ENCODE measurements around the gene CDK4. TPM values are rescaled to one million over a fixed set of nuclear protein-coding genes. Genes with fewer than 3 reads are reported as not detected.

The CDK4 gene
- total and polyA plus RNA-seq, 4 donors = 28.1 to 69.1 (median 38.2) TPM

GRCh38 chr12:57755454-57756372 lies 3.6 kb upstream of the CDK4 start (continued):
- TF ChIP-seq MAX (IDR thresholded peaks at IDR 0.05) (no peak), TAF1 (conservative IDR thresholded peaks at IDR 0.05) (no peak), HNF4A (conservative IDR thresholded peaks at IDR 0.05) (no peak), EGR1 (IDR thresholded peaks at IDR 0.05; ENCODE audit: low read depth in 2 of 2) (no peak), RAD21 (IDR thresholded peaks at IDR 0.05) (no peak), SP1 (IDR thresholded peaks at IDR 0.05) (no peak), FOXA1 (IDR thresholded peaks at IDR 0.05) (no peak), GABPA (IDR thresholded peaks at IDR 0.05 in 1 of 2, conservative IDR thresholded peaks at IDR 0.05 in 1 of 2) (no peak), YY1 (IDR thresholded peaks at IDR 0.05) (no peak)

GRCh38 chr12:57755194-57755453 lies 3.0 kb upstream of the CDK4 start:
- peaks cover 0 to 7% (median 2%) of the 10 kb centered on the region in 4 donors for H3K36me3 ChIP-seq (ENCODE audit: control insufficient read depth in 4 of 4, insufficient read depth in 3 of 4, low read depth in 1 of 4, low read length in 3 of 4)
- no peak overlapping the region for H3K27ac ChIP-seq (ENCODE audit: low read depth in 1 of 2, low read length in 2 of 2)
- no peak overlapping the region for H3K9ac ChIP-seq (ENCODE audit: low read depth in 1 of 2, low read length in 2 of 2)
- under 1% methylated on average over 34 of the region's 34 CpGs for whole genome bisulfite sequencing
- no peak for DNase-seq (ENCODE audit: low spot score)
- H3K27me3 ChIP-seq (ENCODE audit: control insufficient read depth in 4 of 4, insufficient read depth in 4 of 4, low read length in 3 of 4) = no peaks in the 10 kb centered on the region
- H3K4me3 ChIP-seq (ENCODE audit: low read depth in 1 of 3, low read length in 3 of 3) = peak overlapping the region in 1 of 3 donors; percentile 79
- TF ChIP-seq REST (IDR thresholded peaks at IDR 0.05) = no peak
- no peak for TF ChIP-seq EGR1 (IDR thresholded peaks at IDR 0.05; ENCODE audit: low read depth in 2 of 2)
- TF ChIP-seq GABPA (IDR thresholded peaks at IDR 0.05 in 1 of 2, conservative IDR thresholded peaks at IDR 0.05 in 1 of 2) = no peak
- no peak for TF ChIP-seq FOXA1 (IDR thresholded peaks at IDR 0.05)
- no peak for TF ChIP-seq SP1 (IDR thresholded peaks at IDR 0.05)
- TF ChIP-seq HNF4A (conservative IDR thresholded peaks at IDR 0.05) = no peak
- TF ChIP-seq MAX (IDR thresholded peaks at IDR 0.05) = no peak
- no peak for TF ChIP-seq RXRA (IDR thresholded peaks at IDR 0.05)
- no peak for TF ChIP-seq FOXA2 (IDR thresholded peaks at IDR 0.05)
- no peak for TF ChIP-seq TAF1 (conservative IDR thresholded peaks at IDR 0.05)
- no peak for TF ChIP-seq ATF3 (IDR thresholded peaks at IDR 0.05)
- no peak for TF ChIP-seq NR2F2 (IDR thresholded peaks at IDR 0.05)
- no peak for TF ChIP-seq ZBTB33 (IDR thresholded peaks at IDR 0.05)
- peaks cover 6 to 35% (median 27%) of the 10 kb centered on the region in 4 donors for H3K4me1 ChIP-seq (ENCODE audit: control insufficient read depth in 4 of 4, insufficient read depth in 4 of 4, low read length in 3 of 4)
- H3K9me3 ChIP-seq (ENCODE audit: control insufficient read depth in 4 of 4, low read length in 3 of 4) = no peaks in the 10 kb centered on the region
